ENCODE results near the gene ASIC4. TPM values are rescaled to one million over a fixed set of nuclear protein-coding genes. Genes with fewer than 3 reads are reported as not detected.

ASIC4 gene
- total RNA-seq, 1 donor: not detected

DNA sequence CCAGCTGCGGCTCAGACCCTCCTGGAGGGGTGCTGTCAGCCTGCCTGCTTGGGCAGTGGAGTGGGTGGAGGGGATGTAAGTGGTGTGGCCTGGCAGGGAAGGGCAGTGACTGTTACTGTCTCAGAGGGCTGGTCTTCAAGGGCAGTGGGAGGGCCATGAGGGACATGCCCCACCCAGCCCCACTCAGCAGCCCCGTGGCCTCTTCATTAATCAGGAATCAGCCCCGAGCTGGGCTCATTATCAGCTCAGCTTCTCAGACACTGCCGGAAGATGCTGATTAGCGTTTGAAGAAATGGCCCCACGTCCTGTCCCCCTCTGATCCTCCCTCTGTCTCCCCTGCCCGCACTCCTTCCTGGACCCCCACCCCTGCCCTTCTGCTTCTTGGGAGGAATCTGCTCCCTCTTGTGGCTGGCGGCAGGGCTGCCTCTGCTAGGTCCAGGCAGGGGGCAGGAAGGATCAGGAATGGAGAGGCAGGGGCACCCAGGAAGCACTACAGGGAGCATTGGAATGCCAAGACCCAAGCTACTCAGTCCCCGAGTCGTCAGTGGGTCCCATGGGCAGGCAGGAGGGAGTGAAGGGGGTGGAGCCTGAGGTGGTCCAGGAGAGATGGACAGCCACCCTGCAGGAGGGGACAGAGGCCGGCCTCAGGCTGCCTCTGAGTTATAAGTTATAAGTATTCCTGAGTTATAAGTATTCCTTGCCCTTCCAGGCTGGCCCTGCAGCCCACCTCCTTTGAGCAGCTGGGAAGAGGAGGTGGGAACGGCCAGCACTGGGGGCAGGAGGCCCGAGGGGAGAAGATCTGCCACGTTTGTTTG is 7.0 kb downstream of the ASIC4 start:
- H3K4me3 ChIP-seq (ENCODE audit: low read depth, low read length): peak overlapping the region; percentile 23
- peak; percentile 44 for DNase-seq (ENCODE audit: low read depth)
- TF ChIP-seq, protein P1, sequence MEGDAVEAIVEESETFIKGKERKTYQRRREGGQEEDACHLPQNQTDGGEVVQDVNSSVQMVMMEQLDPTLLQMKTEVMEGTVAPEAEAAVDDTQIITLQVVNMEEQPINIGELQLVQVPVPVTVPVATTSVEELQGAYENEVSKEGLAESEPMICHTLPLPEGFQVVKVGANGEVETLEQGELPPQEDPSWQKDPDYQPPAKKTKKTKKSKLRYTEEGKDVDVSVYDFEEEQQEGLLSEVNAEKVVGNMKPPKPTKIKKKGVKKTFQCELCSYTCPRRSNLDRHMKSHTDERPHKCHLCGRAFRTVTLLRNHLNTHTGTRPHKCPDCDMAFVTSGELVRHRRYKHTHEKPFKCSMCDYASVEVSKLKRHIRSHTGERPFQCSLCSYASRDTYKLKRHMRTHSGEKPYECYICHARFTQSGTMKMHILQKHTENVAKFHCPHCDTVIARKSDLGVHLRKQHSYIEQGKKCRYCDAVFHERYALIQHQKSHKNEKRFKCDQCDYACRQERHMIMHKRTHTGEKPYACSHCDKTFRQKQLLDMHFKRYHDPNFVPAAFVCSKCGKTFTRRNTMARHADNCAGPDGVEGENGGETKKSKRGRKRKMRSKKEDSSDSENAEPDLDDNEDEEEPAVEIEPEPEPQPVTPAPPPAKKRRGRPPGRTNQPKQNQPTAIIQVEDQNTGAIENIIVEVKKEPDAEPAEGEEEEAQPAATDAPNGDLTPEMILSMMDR (IDR thresholded peaks at IDR 0.05; ENCODE audit: insufficient read depth, low read depth, low read length): peak; percentile 82

DNA sequence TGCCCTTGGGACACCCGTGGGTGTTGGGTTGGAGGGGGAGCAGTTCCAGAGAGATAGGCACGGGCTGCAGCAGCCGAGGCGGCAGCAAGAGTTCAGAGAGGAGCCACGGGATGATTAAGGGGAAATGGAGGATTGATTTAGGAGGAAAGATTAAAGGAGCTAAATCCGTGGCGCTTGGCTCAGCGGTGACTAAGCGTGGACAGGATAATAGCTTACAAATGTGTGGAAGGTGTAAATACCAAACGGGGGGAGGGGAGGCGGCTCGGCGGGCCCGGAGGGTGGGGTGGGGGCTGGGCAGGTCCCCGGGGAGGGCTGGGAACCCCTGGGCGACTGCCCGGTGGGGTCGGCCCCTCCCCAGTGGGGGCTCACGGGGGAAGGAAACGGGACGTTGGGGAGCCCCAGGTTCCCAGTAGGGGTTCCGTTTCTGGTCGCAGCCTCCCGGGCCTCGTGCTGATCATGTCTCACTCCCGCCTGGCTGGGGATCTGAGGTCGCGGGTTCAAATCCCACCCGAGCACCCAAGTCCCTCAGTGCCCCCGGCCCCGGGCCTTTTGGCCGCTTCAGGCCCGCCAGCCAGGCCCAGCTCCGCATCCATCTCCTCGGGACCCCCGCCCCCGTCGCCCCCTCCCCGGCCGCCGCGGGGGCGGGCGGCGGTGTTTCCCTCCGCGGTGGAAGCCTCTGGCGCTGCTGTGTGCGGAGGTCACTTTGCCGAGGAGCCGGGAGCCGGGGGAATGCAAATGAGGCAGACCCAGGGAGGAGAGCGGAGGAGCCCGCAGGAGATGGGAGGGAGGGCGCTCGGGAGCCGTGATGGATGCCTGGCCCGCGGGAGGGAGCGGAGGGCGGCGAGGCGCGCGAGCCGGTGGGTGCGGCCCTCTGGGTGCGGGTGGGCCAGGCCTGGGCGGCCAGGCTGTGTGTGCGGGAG is 8.1 kb downstream of the ASIC4 start:
- TF ChIP-seq, protein P1 (IDR thresholded peaks at IDR 0.05; ENCODE audit: insufficient read depth, low read depth, low read length): no peak
- DNase-seq (ENCODE audit: low read depth): peak; percentile 81
- H3K4me3 ChIP-seq (ENCODE audit: low read depth, low read length): peak overlapping the region; percentile 36

DNA sequence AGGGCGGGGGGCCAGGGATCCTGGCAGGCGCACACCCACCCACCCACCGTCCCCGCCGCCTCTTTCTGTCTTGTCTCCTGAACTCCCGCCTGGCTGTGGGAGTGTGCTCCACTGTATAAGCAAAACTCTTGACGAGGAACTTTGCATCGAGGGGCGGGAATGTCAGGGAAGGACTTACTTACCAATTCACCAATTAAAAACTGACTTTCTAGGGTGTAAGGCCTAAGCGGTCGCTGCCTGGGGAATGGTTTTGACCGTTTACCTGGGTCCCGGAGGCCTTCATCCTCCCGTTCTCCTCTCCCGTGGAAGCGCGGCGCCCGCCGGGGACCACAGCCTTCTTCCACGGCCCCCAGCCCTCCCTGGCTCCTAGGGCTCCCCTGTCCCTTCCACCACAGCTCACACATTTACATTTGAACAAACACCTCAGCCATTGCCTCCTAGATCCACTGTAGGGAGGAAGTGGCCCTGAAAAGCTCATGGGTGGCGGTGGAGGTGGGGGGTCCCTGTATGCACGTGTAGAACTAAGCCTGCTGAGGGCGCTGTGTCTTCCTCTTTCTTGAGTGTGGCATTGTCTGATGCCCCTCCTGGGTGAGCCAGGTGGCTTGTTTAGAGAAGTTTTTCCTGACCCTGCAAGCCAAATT is 8.9 kb downstream of the ASIC4 start:
- DNase-seq (ENCODE audit: low read depth): no peak

DNA sequence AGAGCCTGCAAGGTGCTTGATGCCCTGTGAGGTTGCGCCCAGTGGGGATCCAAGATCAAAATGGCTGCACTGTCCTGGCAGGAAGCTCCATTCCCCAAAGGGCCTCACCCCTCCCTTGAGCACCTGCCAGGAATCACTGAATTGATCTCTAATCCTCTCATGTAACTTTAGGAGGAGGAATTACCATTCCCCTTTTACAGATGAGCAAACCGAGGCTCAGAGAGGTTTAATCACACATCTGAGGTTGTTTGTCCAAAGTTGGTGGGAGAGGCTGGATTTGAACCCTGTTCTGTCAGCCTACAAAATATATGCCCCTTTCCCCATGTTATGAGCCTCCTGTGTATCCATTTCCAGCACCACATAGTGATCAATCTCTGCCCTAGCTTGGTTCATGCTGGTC is 10.5 kb downstream of the ASIC4 start:
- no peak for DNase-seq (ENCODE audit: low read depth)
- no peak overlapping the region for H3K4me3 ChIP-seq (ENCODE audit: low read depth, low read length)
- TF ChIP-seq, protein P1 (IDR thresholded peaks at IDR 0.05; ENCODE audit: insufficient read depth, low read depth, low read length): no peak

More for the DNA sequence above, 8.9 kb downstream of the ASIC4 start:
- TF ChIP-seq, protein P1 (IDR thresholded peaks at IDR 0.05; ENCODE audit: insufficient read depth, low read depth, low read length): no peak
- H3K4me3 ChIP-seq (ENCODE audit: low read depth, low read length): no peak overlapping the region

DNA sequence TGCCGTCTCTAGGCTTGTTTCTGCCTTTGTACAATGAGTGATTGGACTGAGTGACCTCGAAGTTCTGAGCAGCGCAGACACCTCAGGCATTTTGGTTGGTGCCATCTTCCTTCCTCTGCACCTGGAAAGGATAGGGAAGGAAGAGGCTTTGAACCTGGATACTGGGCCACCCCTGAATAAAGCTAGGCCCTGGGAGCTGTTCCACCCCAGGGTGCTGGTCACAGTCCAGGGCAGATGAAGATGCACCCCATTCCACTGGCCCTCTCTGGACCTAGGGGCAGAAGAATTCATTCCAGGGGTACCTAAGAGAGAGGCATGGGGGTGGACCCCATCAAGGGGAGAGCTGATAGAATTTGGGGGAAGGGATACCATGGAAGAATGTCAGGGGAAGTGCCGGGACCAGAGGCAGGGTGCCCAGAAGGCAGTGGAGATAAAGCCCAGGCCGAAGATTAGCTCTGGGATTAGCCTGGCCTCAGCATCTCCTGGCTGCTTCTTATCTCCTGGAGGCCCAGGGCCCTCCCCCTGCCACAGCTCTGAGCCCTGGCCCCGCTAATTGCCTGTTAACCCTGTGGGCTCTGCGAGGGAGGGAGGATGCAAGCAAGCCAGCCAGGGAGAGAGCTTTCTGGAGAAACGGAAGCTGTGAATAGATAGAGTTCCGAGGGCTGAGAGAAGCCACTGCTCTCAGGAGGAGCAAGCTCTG is 11.4 kb downstream of the ASIC4 start:
- no peak overlapping the region for H3K4me3 ChIP-seq (ENCODE audit: low read depth, low read length)
- peak; percentile 63 for DNase-seq (ENCODE audit: low read depth)
- TF ChIP-seq, protein P1 (IDR thresholded peaks at IDR 0.05; ENCODE audit: insufficient read depth, low read depth, low read length): no peak
